CD4-positive, alpha-beta T cell treated with Interleukin-15 for 1 hour (primary cell): ENCODE results near the gene RPL29.

Source experiments
- DNase-seq: peaks from one replicate; pipeline ENCODE4 v3.0.0-alpha.2; 2020

Gene RPL29

GRCh38 chr3:51961602-51962569 is 33.8 kb downstream of the RPL29 start:
- no peak for DNase-seq

- no peak for DNase-seq
These were observed 34.7 kb downstream of the RPL29 start for GRCh38 chr3:51961011-51961410.

DNA sequence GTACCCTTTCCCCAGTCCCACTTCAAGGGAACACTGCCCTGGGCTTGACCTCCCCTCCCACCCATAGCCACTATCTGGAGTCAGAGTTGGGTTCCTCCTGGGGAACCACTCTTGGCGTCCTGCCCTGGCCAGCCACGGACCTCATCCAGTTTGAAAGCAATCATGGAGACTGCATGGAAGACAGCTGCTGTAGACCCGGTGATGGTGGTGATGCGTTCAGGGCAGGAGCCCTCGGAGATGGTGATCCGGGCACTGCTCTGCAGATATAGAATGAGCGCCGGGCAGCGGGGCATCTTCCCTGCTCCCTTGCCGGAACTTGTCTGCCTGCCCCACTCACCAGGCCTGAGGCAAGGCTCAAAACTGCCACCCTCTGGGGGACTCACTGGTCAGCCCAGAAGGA is 35.3 kb downstream of the RPL29 start:
- no peak for DNase-seq

DNA sequence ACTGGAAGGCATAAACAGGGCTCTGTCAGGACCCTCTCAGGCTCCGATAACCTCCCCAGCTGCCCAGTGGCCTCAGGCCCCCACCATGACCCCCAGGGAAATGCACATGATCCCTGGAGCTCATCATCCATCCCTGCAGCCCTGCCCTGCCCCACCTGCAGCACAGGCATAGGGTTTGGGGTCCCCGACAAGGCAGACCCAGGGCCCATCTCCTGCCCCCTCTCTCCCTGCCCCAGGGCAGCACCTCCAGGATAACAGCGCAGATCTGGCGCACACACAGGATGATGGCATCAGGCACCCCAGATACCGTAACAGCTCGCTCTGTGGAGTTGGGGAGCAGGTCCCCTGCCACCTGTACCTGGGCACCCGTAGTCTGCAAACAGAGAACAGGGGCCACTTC is 36.0 kb downstream of the RPL29 start:
- DNase-seq = no peak

- DNase-seq = no peak
These were observed 36.8 kb downstream of the RPL29 start for GRCh38 chr3:51958603-51959521.

DNA sequence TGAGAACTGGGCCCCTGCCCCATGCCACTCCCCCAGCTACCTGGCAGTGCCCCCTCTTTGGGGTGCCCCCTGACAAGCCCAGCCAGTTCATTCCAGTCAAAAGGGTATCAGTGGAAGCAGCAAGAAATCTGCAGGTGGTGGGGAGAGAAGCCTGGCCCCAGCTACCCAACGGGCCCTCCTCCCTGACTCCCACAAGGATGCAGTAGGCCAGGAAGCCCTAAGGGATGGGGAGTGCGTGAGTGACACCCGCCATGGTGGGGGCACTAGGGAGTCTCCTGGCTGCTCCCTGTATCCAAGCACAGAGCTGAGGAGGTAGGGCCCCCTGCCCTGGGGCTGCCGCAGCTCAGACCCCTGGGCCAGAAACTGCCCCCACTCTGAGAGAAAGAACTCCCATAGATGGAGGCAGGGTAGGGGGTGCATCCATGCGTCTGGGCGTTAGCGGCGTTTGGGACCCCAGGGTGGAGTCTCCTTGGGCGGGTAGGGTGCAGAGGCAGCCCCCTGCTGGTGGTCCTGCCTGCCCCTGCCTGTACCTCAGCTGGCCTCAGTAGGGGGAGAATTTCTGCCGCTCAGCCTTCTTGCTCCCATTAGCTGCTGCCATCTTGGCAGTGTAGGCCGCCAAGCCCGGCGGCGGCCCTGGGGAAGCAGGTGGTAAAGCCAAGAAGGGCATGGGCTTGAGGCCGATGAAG is 38.0 kb downstream of the RPL29 start:
- no peak for DNase-seq

DNA sequence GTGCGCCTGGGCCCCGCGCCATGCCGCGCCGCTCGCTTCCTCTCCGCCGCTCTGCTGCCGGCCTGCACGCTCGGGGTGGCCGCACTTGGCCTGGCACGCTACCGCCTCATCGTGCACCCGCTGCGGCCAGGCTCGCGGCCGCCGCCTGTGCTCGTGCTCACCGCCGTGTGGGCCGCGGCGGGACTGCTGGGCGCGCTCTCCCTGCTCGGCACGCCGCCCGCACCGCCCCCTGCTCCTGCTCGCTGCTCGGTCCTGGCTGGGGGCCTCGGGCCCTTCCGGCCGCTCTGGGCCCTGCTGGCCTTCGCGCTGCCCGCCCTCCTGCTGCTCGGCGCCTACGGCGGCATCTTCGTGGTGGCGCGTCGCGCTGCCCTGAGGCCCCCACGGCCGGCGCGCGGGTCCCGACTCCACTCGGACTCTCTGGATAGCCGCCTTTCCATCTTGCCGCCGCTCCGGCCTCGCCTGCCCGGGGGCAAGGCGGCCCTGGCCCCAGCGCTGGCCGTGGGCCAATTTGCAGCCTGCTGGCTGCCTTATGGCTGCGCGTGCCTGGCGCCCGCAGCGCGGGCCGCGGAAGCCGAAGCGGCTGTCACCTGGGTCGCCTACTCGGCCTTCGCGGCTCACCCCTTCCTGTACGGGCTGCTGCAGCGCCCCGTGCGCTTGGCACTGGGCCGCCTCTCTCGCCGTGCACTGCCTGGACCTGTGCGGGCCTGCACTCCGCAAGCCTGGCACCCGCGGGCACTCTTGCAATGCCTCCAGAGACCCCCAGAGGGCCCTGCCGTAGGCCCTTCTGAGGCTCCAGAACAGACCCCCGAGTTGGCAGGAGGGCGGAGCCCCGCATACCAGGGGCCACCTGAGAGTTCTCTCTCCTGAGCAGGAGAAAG is 39.6 kb downstream of the RPL29 start:
- DNase-seq = peak; percentile 42

- DNase-seq = no peak
These were observed 40.4 kb downstream of the RPL29 start, which contains the start of gene GPR62 for GRCh38 chr3:51955175-51955892. Gene GPR62, plus strand, starts transcription at chr3:51955381. Its CDS starts 272 bp downstream, at chr3:51955653.

- no peak for DNase-seq
These were observed 41.0 kb downstream of the RPL29 start for GRCh38 chr3:51954713-51955112.

DNA sequence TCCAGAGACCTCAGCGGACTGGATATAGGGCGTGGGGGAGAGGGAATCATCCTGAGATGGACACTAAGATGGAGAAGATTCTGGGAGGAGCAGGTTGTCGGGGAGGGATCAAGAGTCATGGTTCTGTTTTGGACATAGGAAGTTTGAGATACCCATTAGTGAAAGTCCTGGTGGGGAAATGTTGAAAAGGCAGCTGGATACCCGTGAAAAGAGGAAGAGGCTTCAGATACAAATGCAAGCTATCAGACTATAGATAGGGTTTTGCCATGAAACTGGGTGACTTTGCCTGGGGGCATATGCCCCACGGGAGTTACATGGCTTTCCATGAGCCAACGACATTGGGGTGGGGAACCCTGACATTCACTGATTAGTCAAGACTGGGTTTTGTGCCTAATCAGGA is 41.6 kb downstream of the RPL29 start:
- no peak for DNase-seq

DNA sequence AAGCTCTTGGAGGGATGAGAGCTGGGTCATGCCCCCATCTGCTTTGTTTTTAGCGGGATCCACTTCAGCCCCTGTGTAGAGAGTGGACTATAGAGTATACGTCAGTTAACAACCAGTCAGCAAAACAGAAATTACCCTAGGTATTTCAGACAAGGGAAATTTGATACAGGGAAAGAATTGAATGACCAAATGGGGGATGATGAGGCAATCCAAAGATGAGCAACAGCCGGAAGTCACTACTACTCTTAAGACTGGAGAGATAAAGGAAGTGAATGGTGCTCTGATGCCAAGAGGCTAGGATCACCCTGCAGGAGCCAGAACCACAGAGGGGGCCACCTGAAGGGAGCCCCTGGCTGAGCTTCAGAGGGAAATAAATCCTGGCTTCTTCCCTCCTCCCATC is 42.2 kb downstream of the RPL29 start:
- DNase-seq = no peak

DNA sequence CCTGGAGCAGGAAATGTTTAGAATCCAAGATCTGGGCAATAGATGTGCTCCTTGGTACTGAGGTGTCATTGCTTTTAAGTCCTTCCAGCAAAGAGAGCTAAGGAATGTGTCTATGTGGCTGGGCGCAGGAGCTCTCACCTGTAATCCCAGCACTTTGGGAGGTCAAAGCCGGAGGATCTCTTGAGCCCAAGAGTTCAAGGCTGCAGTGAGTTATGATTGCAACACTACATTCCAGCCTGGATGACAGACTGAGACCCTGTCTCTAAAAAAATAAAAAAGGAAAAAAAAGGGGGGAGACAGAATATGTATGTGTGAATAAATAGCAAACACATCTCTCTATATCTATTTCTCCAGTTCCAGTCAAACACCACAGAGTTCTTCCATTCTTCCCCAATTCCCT is 44.8 kb downstream of the RPL29 start:
- DNase-seq = no peak

- no peak for DNase-seq
These were observed 46.6 kb downstream of the RPL29 start for GRCh38 chr3:51949121-51949520.

GRCh38 chr3:51948016-51948580 is 47.6 kb downstream of the RPL29 start:
- no peak for DNase-seq

- DNase-seq = no peak
These were observed 48.3 kb downstream of the RPL29 start for GRCh38 chr3:51947215-51947900.

- peak; percentile 13 for DNase-seq
These were observed 48.9 kb downstream of the RPL29 start for GRCh38 chr3:51946796-51947195.

GRCh38 chr3:51945926-51946705 is 49.6 kb downstream of the RPL29 start:
- DNase-seq = peak; percentile 10

- DNase-seq = peak; percentile 17
These were observed 50.5 kb downstream of the RPL29 start for GRCh38 chr3:51945031-51945840.
